H9 (cell line): ENCODE measurements around the gene TBXAS1. TPM values are rescaled to one million over a fixed set of nuclear protein-coding genes. Genes with fewer than 3 reads are reported as not detected.

Source experiments
- DNase-seq: peaks from one replicate; pipeline ENCODE4 v3.0.0-alpha.2; 2017
- H2AFZ ChIP-seq: one replicate; pipeline ENCODE4 v1.6.1; 2013; ENCODE audit warnings: mild to moderate bottlenecking, low read length, control low read depth, moderate library complexity
- H2AK5ac ChIP-seq: 2 replicates; pipeline ENCODE4 v1.6.1; 2013; ENCODE audit warnings: low read length, control low read depth, mixed read lengths; ENCODE audit not compliant: insufficient read length
- H2BK120ac ChIP-seq: one replicate; pipeline ENCODE4 v1.6.1; 2013; ENCODE audit warnings: low read depth, mild to moderate bottlenecking, low read length, control low read depth, inconsistent platforms; ENCODE audit not compliant: poor library complexity, severe bottlenecking
- H2BK12ac ChIP-seq: 2 replicates; pipeline ENCODE4 v1.6.1; 2013; ENCODE audit warnings: low read length, control low read depth, mixed read lengths, low read depth; ENCODE audit not compliant: insufficient read length
- H2BK15ac ChIP-seq: 2 replicates; pipeline ENCODE4 v1.6.1; 2013; ENCODE audit warnings: low read depth, low read length, control low read depth
- H2BK20ac ChIP-seq: one replicate; pipeline ENCODE4 v1.6.1; 2013; ENCODE audit warnings: low read depth, mild to moderate bottlenecking, low read length, control low read depth, inconsistent platforms; ENCODE audit not compliant: poor library complexity, severe bottlenecking
- H2BK5ac ChIP-seq: 2 replicates; pipeline ENCODE4 v1.6.1; 2013; ENCODE audit warnings: low read length, control low read depth, mixed read lengths; ENCODE audit not compliant: insufficient read length
- H3K14ac ChIP-seq: 2 replicates; pipeline ENCODE4 v1.6.1; 2013; ENCODE audit warnings: low read length, control low read depth; ENCODE audit not compliant: insufficient read depth
- H3K18ac ChIP-seq: 2 replicates; pipeline ENCODE4 v1.6.1; 2013; ENCODE audit warnings: low read depth, mild to moderate bottlenecking, mixed read lengths, low read length, control low read depth; ENCODE audit not compliant: insufficient read length
- H3K23ac ChIP-seq: 2 replicates; pipeline ENCODE4 v1.6.1; 2013; ENCODE audit warnings: low read length, control low read depth, mixed read lengths, low read depth; ENCODE audit not compliant: insufficient read length
- H3K23me2 ChIP-seq: 2 replicates; pipeline ENCODE4 v1.6.1; 2013; ENCODE audit warnings: low read depth, mild to moderate bottlenecking, mixed read lengths, low read length, control low read depth; ENCODE audit not compliant: insufficient read length, poor library complexity, severe bottlenecking
- H3K27ac ChIP-seq: 2 replicates; pipeline ENCODE4 v1.5.1; 2013; ENCODE audit warnings: low read length, control low read depth, mixed read lengths, low read depth; ENCODE audit not compliant: insufficient read length
- H3K27me3 ChIP-seq: 2 replicates; pipeline ENCODE4 v1.6.1; 2013; ENCODE audit warnings: low read length, control low read depth, inconsistent platforms; ENCODE audit not compliant: insufficient read depth
- H3K4ac ChIP-seq: 2 replicates; pipeline ENCODE4 v1.6.1; 2013; ENCODE audit warnings: low read depth, mild to moderate bottlenecking, control low read depth, inconsistent platforms, low read length, moderate library complexity
- H3K4me1 ChIP-seq: 2 replicates; pipeline ENCODE4 v1.6.1; 2013; ENCODE audit warnings: low read length, control low read depth, inconsistent platforms; ENCODE audit not compliant: insufficient read depth
- H3K4me2 ChIP-seq: 2 replicates; pipeline ENCODE4 v1.6.1; 2013; ENCODE audit warnings: low read length, control low read depth, mixed read lengths; ENCODE audit not compliant: insufficient read length, insufficient read depth
- H3K56ac ChIP-seq: 2 replicates; pipeline ENCODE4 v1.6.1; 2013; ENCODE audit warnings: low read depth, mild to moderate bottlenecking, mixed read lengths, low read length, control low read depth; ENCODE audit not compliant: insufficient read length
- H3K79me1 ChIP-seq: 2 replicates; pipeline ENCODE4 v1.6.1; 2013; ENCODE audit warnings: low read depth, mild to moderate bottlenecking, moderate library complexity, low read length, control low read depth, inconsistent platforms; ENCODE audit not compliant: insufficient read depth, poor library complexity, severe bottlenecking
- H3K79me2 ChIP-seq: 2 replicates; pipeline ENCODE4 v1.6.1; 2013; ENCODE audit warnings: low read length, control low read depth, inconsistent platforms; ENCODE audit not compliant: insufficient read depth
- H3K9ac ChIP-seq: 2 replicates; pipeline ENCODE4 v1.6.1; 2013; ENCODE audit warnings: low read length, control low read depth, mixed read lengths; ENCODE audit not compliant: insufficient read length; ENCODE audit errors: extremely low read depth
- H3K9me3 ChIP-seq: one replicate; pipeline ENCODE4 v1.6.1; 2013; ENCODE audit warnings: low read depth, low read length, inconsistent platforms; ENCODE audit not compliant: control insufficient read depth
- H3T11ph ChIP-seq: one replicate; pipeline ENCODE4 v1.6.1; 2013; ENCODE audit warnings: mild to moderate bottlenecking, low read length, control low read depth, inconsistent platforms
- H4K20me1 ChIP-seq: one replicate; pipeline ENCODE4 v1.6.1; 2013; ENCODE audit not compliant: control insufficient read depth, insufficient read length, insufficient read depth
- H4K5ac ChIP-seq: 2 replicates; pipeline ENCODE4 v1.6.1; 2013; ENCODE audit warnings: low read depth, mild to moderate bottlenecking, mixed read lengths, low read length, control low read depth; ENCODE audit not compliant: insufficient read length
- H4K8ac ChIP-seq: replicated peaks from 2 replicates; pipeline ENCODE4 v1.6.1; 2013; ENCODE audit warnings: low read length, control low read depth, mixed read lengths, low read depth; ENCODE audit not compliant: insufficient read length
- H4K91ac ChIP-seq: 2 replicates; pipeline ENCODE4 v1.6.1; 2013; ENCODE audit warnings: low read depth, mild to moderate bottlenecking, moderate library complexity, mixed read lengths, low read length, control low read depth; ENCODE audit not compliant: insufficient read length
- H3K27ac Mint-ChIP-seq, 3 experiments: 2 replicates in 2 of 3; 3 replicates in 1 of 3; pipeline ENCODE4 v1.8.0; 2020 to 2021; ENCODE audit warnings: mixed read lengths in 3 of 3, mild to moderate bottlenecking in 1 of 3, moderate library complexity in 1 of 3
- H3K27me3 Mint-ChIP-seq: 2 replicates; pipeline ENCODE4 v1.8.0; 2021; ENCODE audit warnings: low read depth, mild to moderate bottlenecking, moderate library complexity, mixed read lengths
- H3K36me3 Mint-ChIP-seq, 3 experiments: 2 replicates in 2 of 3; 3 replicates in 1 of 3; pipeline ENCODE4 v1.8.0; 2020 to 2021; ENCODE audit warnings: low read depth in 3 of 3, mixed read lengths in 3 of 3; ENCODE audit not compliant: insufficient read depth in 1 of 3
- H3K4me1 Mint-ChIP-seq, 2 experiments: 2 replicates each; pipeline ENCODE4 v1.8.0; 2020; ENCODE audit warnings: mixed read lengths in 2 of 2
- H3K4me3 Mint-ChIP-seq, 2 experiments: 2 replicates in 1 of 2; 3 replicates in 1 of 2; pipeline ENCODE4 v1.8.0; 2020 to 2021; ENCODE audit warnings: mild to moderate bottlenecking in 2 of 2, mixed read lengths in 2 of 2, moderate library complexity in 1 of 2
- H3K9me3 Mint-ChIP-seq, 2 experiments: 2 replicates in 1 of 2; 3 replicates in 1 of 2; pipeline ENCODE4 v1.8.0; 2020; ENCODE audit warnings: mild to moderate bottlenecking in 2 of 2, mixed read lengths in 2 of 2, moderate library complexity in 1 of 2
- WGBS: extraction: QIAGEN DNeasy Blood & Tissue Kit; methylation state at CpG from one replicate; pipeline ENCODE4 v1.1.7; 2013; ENCODE audit warnings: missing lambda C conversion rate, low lambda C conversion rate, mixed read lengths; ENCODE audit not compliant: insufficient read length; ENCODE audit errors: extremely low coverage; 5-methylcytosine and 5-hydroxymethylcytosine counted together
- total RNA-seq: library from RNA; stranded (reverse); gene quantifications from 2 replicates; pipeline ENCODE4 v1.2.1, GENCODE V29; 2021
- TF ChIP-seq, protein P1 (sequence below): fragments of 200-600 bp; sonication (generic); conservative IDR thresholded peaks from 3 replicates; pipeline ENCODE4 v1.8.0; 2021; ENCODE audit warnings: antibody characterized with exemption, mild to moderate bottlenecking

Gene TBXAS1
- total RNA-seq, 1 experiment from 2014 or later = 0.39 TPM

DNA sequence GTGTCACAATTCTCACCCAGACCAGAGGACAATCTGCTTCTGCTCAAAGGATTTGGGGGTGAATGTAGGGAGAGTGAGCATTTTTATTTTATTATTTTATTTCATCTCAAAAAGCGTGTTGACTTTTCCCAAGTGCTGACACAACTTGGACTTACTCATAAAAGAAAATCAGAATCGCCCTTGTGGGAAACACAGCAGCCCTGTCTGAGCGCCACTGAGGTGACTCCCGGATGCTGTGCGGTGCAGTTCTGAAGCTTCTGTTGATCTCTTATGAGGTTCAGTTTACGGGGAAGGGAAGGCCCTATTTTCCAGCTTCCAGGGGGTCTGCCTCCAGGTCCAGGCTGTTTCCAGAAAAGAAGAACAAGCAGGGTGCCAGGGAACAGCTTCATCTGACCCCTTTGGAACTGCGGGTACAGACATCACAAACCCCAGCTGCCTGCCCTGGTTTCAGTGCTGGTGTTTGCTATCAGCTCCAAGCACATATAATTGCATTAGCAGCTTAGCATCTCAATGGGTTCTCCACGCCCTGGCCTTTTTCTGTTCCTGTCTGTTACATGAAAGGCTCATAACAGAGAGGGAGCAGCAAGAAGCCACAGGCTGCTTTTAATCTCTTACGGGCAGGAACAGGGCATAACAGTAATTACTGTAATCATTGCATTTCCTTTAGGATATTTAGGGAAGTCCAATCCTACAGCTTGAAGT, 181.3 kb downstream of the TBXAS1 start:
- Histone ChIP-seq H4K20me1 (no peaks in the 10 kb centered on the region), H2AFZ (no peak overlapping the region), H2BK20ac (no peak overlapping the region), H3K9ac (no peak overlapping the region), H3K23me2 (no peaks in the 10 kb centered on the region), H4K5ac (no peak overlapping the region), H3K23ac (no peak overlapping the region), H3T11ph (no peak overlapping the region), H2BK12ac (no peak overlapping the region), H3K4me1 (no peaks in the 10 kb centered on the region), H4K8ac (no peak overlapping the region), H4K91ac (no peak overlapping the region), H3K4me2 (no peak overlapping the region), H3K18ac (no peak overlapping the region), H3K9me3 (no peaks in the 10 kb centered on the region), H3K4ac (no peak overlapping the region), H2AK5ac (no peak overlapping the region), H2BK120ac (no peak overlapping the region), H2BK5ac (no peak overlapping the region), H2BK15ac (no peak overlapping the region), H3K79me1 (no peaks in the 10 kb centered on the region), H3K79me2 (no peaks in the 10 kb centered on the region), H3K14ac (no peak overlapping the region), H3K56ac (no peak overlapping the region), H3K27ac (no peak overlapping the region), H3K27me3 (no peaks in the 10 kb centered on the region)
- no peak overlapping the region for H3K4me3 Mint-ChIP-seq
- no peaks in the 10 kb centered on the region for H3K36me3 Mint-ChIP-seq
- no peak for DNase-seq
- no peaks in the 10 kb centered on the region for H3K9me3 Mint-ChIP-seq
- peaks cover 4% of the 10 kb centered on the region for H3K27me3 Mint-ChIP-seq
- TF ChIP-seq, protein P1, sequence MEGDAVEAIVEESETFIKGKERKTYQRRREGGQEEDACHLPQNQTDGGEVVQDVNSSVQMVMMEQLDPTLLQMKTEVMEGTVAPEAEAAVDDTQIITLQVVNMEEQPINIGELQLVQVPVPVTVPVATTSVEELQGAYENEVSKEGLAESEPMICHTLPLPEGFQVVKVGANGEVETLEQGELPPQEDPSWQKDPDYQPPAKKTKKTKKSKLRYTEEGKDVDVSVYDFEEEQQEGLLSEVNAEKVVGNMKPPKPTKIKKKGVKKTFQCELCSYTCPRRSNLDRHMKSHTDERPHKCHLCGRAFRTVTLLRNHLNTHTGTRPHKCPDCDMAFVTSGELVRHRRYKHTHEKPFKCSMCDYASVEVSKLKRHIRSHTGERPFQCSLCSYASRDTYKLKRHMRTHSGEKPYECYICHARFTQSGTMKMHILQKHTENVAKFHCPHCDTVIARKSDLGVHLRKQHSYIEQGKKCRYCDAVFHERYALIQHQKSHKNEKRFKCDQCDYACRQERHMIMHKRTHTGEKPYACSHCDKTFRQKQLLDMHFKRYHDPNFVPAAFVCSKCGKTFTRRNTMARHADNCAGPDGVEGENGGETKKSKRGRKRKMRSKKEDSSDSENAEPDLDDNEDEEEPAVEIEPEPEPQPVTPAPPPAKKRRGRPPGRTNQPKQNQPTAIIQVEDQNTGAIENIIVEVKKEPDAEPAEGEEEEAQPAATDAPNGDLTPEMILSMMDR = no peak
- H3K4me1 Mint-ChIP-seq = peaks cover 23 to 33% of the 10 kb centered on the region in 2 experiments
- WGBS = no CpG with 5 or more reads among the region's 9 CpGs
- H3K27ac Mint-ChIP-seq = peak overlapping the region in 1 of 3 experiments; percentile 5; a peak in 1 of 7 replicates
